Activated effector memory CD4-positive, alpha-beta T cell treated with anti-CD3 and anti-CD28 coated beads, Interleukin-2, amount 50 U/mL, for 16 hours (primary cell): ENCODE measurements around the gene CCDC148.
"Not testable (repeated sequence)": the region's sequence is repeated elsewhere in the genome, so short reads cannot be mapped to it uniquely, and the experiment has no call there.

Experiments used
- DNase-seq: peaks from one replicate; pipeline ENCODE4 v3.0.0-alpha.2; 2020

CCDC148 gene

GRCh38 chr2:158413581-158413980 is 43.0 kb downstream of the CCDC148 start:
- no peak for DNase-seq

GRCh38 chr2:158412206-158412605 is 44.3 kb downstream of the CCDC148 start:
- DNase-seq: no peak

- DNase-seq: no peak
Observed at GRCh38 chr2:158411748-158412147, 44.8 kb downstream of the CCDC148 start.

GRCh38 chr2:158410132-158410531 is 46.4 kb downstream of the CCDC148 start:
- no peak for DNase-seq

GRCh38 chr2:158407031-158407430 is 49.5 kb downstream of the CCDC148 start:
- DNase-seq: no peak

- no peak for DNase-seq
Observed at GRCh38 chr2:158405341-158405740, 51.2 kb downstream of the CCDC148 start.

- no peak for DNase-seq
Observed at GRCh38 chr2:158403237-158403636, 53.3 kb downstream of the CCDC148 start.

- DNase-seq: no peak
Observed at GRCh38 chr2:158402665-158403064, 53.9 kb downstream of the CCDC148 start.

- DNase-seq: no peak
Observed at GRCh38 chr2:158395166-158395565, 61.4 kb downstream of the CCDC148 start.

- DNase-seq: no peak
Observed at GRCh38 chr2:158394453-158394852, 62.1 kb downstream of the CCDC148 start.

GRCh38 chr2:158393886-158394285 is 62.7 kb downstream of the CCDC148 start:
- no peak for DNase-seq

GRCh38 chr2:158392687-158393086 is 63.9 kb downstream of the CCDC148 start:
- no peak for DNase-seq

- no peak for DNase-seq
Observed at GRCh38 chr2:158391876-158392275, 64.7 kb downstream of the CCDC148 start.

GRCh38 chr2:158391361-158391760 is 65.2 kb downstream of the CCDC148 start:
- DNase-seq: no peak

- no peak for DNase-seq
Observed at GRCh38 chr2:158388159-158388558, 68.4 kb downstream of the CCDC148 start.

GRCh38 chr2:158385646-158386045 is 70.9 kb downstream of the CCDC148 start:
- DNase-seq: no peak

- no peak for DNase-seq
Observed at GRCh38 chr2:158381978-158382377, 74.6 kb downstream of the CCDC148 start.

- no peak for DNase-seq
Observed at GRCh38 chr2:158381205-158381604, 75.3 kb downstream of the CCDC148 start.

GRCh38 chr2:158380746-158381145 is 75.8 kb downstream of the CCDC148 start:
- no peak for DNase-seq

GRCh38 chr2:158378926-158379325 is 77.6 kb downstream of the CCDC148 start:
- no peak for DNase-seq

- no peak for DNase-seq
Observed at GRCh38 chr2:158366342-158366741, 90.2 kb downstream of the CCDC148 start.

GRCh38 chr2:158359846-158360245 is 96.7 kb downstream of the CCDC148 start:
- no peak for DNase-seq

- no peak for DNase-seq
Observed at GRCh38 chr2:158357699-158358098, 98.9 kb downstream of the CCDC148 start.

GRCh38 chr2:158357122-158357521 is 99.4 kb downstream of the CCDC148 start:
- DNase-seq: no peak

GRCh38 chr2:158351466-158351816 is 105.1 kb downstream of the CCDC148 start:
- not testable (repeated sequence) for DNase-seq
